Liver (tissue), 3 donors: ENCODE measurements around the gene ARHGAP8.

Source experiments
- EGR1 ChIP-seq, 2 donors: IDR thresholded peaks; 2 replicates each; pipeline ENCODE4 v1.6.1; 2016 to 2018; ENCODE audit warnings: antibody characterized with exemption in 2 of 2, low read depth in 2 of 2
- FOXA1 ChIP-seq: IDR thresholded peaks from 2 replicates; pipeline ENCODE4 v1.6.1; 2016; ENCODE audit warnings: antibody characterized with exemption
- HNF4A ChIP-seq, 2 donors: conservative IDR thresholded peaks; 2 replicates each; pipeline ENCODE4 v1.6.1; 2016; ENCODE audit warnings: antibody characterized with exemption in 2 of 2, mild to moderate bottlenecking in 2 of 2
- JUND ChIP-seq, 2 donors: IDR thresholded peaks; 2 replicates each; pipeline ENCODE4 v1.6.1; 2016; ENCODE audit warnings: antibody characterized with exemption in 2 of 2
- RAD21 ChIP-seq, 2 donors: IDR thresholded peaks; 2 replicates each; pipeline ENCODE4 v1.6.1; 2016; ENCODE audit warnings: antibody characterized with exemption in 2 of 2, mild to moderate bottlenecking in 2 of 2
- RXRA ChIP-seq, 2 donors: IDR thresholded peaks; 2 replicates each; pipeline ENCODE4 v1.6.1; 2017 to 2018; ENCODE audit warnings: antibody characterized with exemption in 2 of 2, mild to moderate bottlenecking in 1 of 2
- SP1 ChIP-seq: IDR thresholded peaks from 2 replicates; pipeline ENCODE4 v1.6.1; 2018; ENCODE audit warnings: antibody characterized with exemption, mild to moderate bottlenecking
- TAF1 ChIP-seq: conservative IDR thresholded peaks from 2 replicates; pipeline ENCODE4 v1.6.1; 2016; ENCODE audit warnings: antibody characterized with exemption, mild to moderate bottlenecking
- YY1 ChIP-seq: IDR thresholded peaks from 2 replicates; pipeline ENCODE4 v1.6.1; 2016; ENCODE audit warnings: antibody characterized with exemption, mild to moderate bottlenecking
- TF ChIP-seq, protein P1 (sequence below): fragments of 150-350 bp; IDR thresholded peaks from 2 replicates; pipeline ENCODE4 v1.5.1; 2017; ENCODE audit warnings: improper control_type of control experiment, low read depth, low read length; ENCODE audit not compliant: missing input control
- TF ChIP-seq, protein P2 (sequence below): IDR thresholded peaks from 2 replicates; pipeline ENCODE4 v1.6.1; 2016; ENCODE audit warnings: antibody characterized with exemption
- TF ChIP-seq, protein P3 (sequence below): IDR thresholded peaks from 2 replicates; pipeline ENCODE4 v1.6.1; 2016; ENCODE audit warnings: antibody characterized with exemption
- TF ChIP-seq, protein P4 (sequence below): IDR thresholded peaks from 2 replicates; pipeline ENCODE4 v1.6.1; 2016; ENCODE audit warnings: antibody characterized with exemption
- TF ChIP-seq, protein P5 (sequence below): IDR thresholded peaks from 2 replicates; pipeline ENCODE4 v1.6.1; 2016; ENCODE audit warnings: antibody characterized with exemption, mild to moderate bottlenecking
- donor health status: healthy.
- donor health status: healthy.

DNA sequence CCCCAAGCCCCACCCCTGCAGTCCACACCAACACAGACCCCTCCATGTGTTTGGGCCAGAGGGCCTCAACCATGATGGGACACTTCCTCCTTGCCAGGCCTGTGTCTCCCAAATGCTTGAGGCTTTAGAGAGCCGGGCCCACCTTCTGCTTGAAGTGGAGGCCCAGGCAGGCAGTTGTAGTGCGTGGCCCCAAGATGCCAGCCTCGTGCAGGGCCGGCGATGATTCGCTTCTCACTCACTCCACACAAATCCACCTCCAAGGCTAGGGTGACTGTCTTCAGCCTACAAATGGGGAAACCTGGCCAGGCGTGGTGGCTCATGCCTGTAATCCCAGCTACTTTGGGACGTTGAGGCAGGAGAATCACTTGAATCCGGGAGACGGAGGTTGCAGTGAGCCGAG lies 44.6 kb upstream of the ARHGAP8 start:
- TF ChIP-seq, protein P1, sequence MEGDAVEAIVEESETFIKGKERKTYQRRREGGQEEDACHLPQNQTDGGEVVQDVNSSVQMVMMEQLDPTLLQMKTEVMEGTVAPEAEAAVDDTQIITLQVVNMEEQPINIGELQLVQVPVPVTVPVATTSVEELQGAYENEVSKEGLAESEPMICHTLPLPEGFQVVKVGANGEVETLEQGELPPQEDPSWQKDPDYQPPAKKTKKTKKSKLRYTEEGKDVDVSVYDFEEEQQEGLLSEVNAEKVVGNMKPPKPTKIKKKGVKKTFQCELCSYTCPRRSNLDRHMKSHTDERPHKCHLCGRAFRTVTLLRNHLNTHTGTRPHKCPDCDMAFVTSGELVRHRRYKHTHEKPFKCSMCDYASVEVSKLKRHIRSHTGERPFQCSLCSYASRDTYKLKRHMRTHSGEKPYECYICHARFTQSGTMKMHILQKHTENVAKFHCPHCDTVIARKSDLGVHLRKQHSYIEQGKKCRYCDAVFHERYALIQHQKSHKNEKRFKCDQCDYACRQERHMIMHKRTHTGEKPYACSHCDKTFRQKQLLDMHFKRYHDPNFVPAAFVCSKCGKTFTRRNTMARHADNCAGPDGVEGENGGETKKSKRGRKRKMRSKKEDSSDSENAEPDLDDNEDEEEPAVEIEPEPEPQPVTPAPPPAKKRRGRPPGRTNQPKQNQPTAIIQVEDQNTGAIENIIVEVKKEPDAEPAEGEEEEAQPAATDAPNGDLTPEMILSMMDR = no peak
- TF ChIP-seq, protein P2, sequence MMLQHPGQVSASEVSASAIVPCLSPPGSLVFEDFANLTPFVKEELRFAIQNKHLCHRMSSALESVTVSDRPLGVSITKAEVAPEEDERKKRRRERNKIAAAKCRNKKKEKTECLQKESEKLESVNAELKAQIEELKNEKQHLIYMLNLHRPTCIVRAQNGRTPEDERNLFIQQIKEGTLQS = no peak
- TF ChIP-seq RAD21 (IDR thresholded peaks at IDR 0.05) = no peak
- TF ChIP-seq YY1 = no peak
- TF ChIP-seq FOXA1 = no peak
- TF ChIP-seq, protein P3, sequence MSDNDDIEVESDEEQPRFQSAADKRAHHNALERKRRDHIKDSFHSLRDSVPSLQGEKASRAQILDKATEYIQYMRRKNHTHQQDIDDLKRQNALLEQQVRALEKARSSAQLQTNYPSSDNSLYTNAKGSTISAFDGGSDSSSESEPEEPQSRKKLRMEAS = no peak
- TF ChIP-seq SP1 = no peak
- TF ChIP-seq TAF1 = no peak
- TF ChIP-seq, protein P4, sequence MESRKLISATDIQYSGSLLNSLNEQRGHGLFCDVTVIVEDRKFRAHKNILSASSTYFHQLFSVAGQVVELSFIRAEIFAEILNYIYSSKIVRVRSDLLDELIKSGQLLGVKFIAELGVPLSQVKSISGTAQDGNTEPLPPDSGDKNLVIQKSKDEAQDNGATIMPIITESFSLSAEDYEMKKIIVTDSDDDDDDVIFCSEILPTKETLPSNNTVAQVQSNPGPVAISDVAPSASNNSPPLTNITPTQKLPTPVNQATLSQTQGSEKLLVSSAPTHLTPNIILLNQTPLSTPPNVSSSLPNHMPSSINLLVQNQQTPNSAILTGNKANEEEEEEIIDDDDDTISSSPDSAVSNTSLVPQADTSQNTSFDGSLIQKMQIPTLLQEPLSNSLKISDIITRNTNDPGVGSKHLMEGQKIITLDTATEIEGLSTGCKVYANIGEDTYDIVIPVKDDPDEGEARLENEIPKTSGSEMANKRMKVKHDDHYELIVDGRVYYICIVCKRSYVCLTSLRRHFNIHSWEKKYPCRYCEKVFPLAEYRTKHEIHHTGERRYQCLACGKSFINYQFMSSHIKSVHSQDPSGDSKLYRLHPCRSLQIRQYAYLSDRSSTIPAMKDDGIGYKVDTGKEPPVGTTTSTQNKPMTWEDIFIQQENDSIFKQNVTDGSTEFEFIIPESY = no peak
- no peak for TF ChIP-seq JUND (IDR thresholded peaks at IDR 0.05)
- TF ChIP-seq HNF4A (conservative IDR thresholded peaks at IDR 0.05) = no peak
- no peak for TF ChIP-seq RXRA (IDR thresholded peaks at IDR 0.05)
- TF ChIP-seq, protein P5, sequence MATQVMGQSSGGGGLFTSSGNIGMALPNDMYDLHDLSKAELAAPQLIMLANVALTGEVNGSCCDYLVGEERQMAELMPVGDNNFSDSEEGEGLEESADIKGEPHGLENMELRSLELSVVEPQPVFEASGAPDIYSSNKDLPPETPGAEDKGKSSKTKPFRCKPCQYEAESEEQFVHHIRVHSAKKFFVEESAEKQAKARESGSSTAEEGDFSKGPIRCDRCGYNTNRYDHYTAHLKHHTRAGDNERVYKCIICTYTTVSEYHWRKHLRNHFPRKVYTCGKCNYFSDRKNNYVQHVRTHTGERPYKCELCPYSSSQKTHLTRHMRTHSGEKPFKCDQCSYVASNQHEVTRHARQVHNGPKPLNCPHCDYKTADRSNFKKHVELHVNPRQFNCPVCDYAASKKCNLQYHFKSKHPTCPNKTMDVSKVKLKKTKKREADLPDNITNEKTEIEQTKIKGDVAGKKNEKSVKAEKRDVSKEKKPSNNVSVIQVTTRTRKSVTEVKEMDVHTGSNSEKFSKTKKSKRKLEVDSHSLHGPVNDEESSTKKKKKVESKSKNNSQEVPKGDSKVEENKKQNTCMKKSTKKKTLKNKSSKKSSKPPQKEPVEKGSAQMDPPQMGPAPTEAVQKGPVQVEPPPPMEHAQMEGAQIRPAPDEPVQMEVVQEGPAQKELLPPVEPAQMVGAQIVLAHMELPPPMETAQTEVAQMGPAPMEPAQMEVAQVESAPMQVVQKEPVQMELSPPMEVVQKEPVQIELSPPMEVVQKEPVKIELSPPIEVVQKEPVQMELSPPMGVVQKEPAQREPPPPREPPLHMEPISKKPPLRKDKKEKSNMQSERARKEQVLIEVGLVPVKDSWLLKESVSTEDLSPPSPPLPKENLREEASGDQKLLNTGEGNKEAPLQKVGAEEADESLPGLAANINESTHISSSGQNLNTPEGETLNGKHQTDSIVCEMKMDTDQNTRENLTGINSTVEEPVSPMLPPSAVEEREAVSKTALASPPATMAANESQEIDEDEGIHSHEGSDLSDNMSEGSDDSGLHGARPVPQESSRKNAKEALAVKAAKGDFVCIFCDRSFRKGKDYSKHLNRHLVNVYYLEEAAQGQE = no peak
- no peak for TF ChIP-seq EGR1 (IDR thresholded peaks at IDR 0.05; ENCODE audit: low read depth in 2 of 2)
